Measurements from ENCODE around the gene PREX1. TPM values are rescaled to one million over a fixed set of nuclear protein-coding genes. Genes with fewer than 3 reads are reported as not detected.

Gene PREX1
- polyA plus RNA-seq, 1 donor, result 9.9 TPM

DNA sequence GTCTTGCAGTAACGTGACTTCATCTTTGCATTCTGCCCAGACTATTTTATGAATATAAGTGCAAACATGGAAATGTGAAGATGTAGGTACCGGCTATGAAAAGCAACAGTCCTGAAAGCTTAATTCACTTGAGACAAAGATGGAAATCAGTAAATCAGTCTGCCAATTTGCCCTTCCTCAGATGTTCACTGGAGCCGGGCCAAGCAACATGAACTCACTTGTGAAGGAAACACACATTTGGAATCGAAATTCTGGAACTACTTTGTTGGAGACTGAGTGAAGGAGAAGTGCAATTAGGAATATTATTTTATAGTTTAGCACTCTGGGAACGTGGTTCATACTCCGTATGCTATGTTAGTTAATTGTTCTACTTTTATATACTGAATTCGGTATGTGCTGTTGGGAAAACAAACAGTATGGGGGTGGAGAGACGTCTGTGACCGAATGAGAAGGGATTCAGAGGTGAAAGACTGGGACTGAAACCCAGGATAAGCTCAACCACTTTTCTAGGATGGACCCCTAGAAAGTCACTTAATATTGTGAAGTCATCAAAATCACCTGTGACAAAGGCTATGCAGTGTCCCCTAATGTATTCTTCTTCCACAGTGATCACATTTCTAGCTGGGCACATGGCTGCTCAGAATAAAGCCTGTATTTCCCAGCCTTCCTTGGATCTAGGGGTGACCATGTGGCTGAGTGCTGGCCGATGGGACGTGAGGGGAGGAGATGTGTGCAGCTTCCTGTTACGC, 95.5 kb downstream of the PREX1 start:
- no peaks in the 10 kb centered on the region for H3K36me3 ChIP-seq (ENCODE audit: control insufficient read depth, insufficient read depth, low read length)
- no peaks in the 10 kb centered on the region for H3K9me3 ChIP-seq (ENCODE audit: control insufficient read depth, low read depth, low read length)
- 87% methylated on average over 6 of the region's 12 CpGs for WGBS (ENCODE audit: insufficient coverage, low lambda C conversion rate)
- H3K4me3 ChIP-seq (ENCODE audit: low read length), result no peak overlapping the region
- DNase-seq, result no peak
- no peaks in the 10 kb centered on the region for H3K27me3 ChIP-seq (ENCODE audit: control insufficient read depth, insufficient read depth, low read length)
- H3K4me1 ChIP-seq (ENCODE audit: control insufficient read depth, insufficient read depth, low read length), result no peaks in the 10 kb centered on the region
- no peak overlapping the region for H3K27ac ChIP-seq (ENCODE audit: low read length)

- DNase-seq, result no peak
- no peaks in the 10 kb centered on the region for H3K36me3 ChIP-seq (ENCODE audit: control insufficient read depth, insufficient read depth, low read length)
- H3K27ac ChIP-seq (ENCODE audit: low read length), result no peak overlapping the region
- no peaks in the 10 kb centered on the region for H3K27me3 ChIP-seq (ENCODE audit: control insufficient read depth, insufficient read depth, low read length)
- no peaks in the 10 kb centered on the region for H3K9me3 ChIP-seq (ENCODE audit: control insufficient read depth, low read depth, low read length)
- H3K4me3 ChIP-seq (ENCODE audit: low read length), result no peak overlapping the region
- no CpG with 5 or more reads among the region's 4 CpGs for WGBS (ENCODE audit: insufficient coverage, low lambda C conversion rate)
- H3K4me1 ChIP-seq (ENCODE audit: control insufficient read depth, insufficient read depth, low read length), result no peaks in the 10 kb centered on the region
Measured at GRCh38 chr20:48731536-48731935, 96.3 kb downstream of the PREX1 start.

DNA sequence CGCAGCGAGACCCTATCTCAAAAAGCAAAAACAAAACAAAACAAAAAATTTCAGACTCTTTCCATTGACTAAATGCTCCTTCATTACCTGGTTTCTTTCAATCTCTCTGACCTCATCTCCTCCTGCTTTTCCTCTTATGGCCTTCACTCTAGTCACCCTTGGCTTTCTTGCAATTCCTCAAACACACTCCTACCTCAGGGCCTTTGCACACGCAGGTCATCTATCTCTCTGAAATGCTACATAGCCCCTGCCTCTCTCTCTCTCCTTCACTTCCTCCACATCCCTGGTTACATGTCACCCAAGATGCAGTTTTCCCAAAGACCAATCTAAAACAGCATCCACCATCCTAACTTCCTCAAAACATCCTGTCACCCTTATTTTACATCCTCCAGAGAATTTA, 96.8 kb downstream of the PREX1 start:
- Histone ChIP-seq H3K27ac (ENCODE audit: low read length) (no peak overlapping the region), H3K4me3 (ENCODE audit: low read length) (no peak overlapping the region), H3K9me3 (ENCODE audit: control insufficient read depth, low read depth, low read length) (no peaks in the 10 kb centered on the region), H3K4me1 (ENCODE audit: control insufficient read depth, insufficient read depth, low read length) (no peaks in the 10 kb centered on the region), H3K36me3 (ENCODE audit: control insufficient read depth, insufficient read depth, low read length) (no peaks in the 10 kb centered on the region), H3K27me3 (ENCODE audit: control insufficient read depth, insufficient read depth, low read length) (no peaks in the 10 kb centered on the region)
- no CpG with 5 or more reads among the region's 3 CpGs for WGBS (ENCODE audit: insufficient coverage, low lambda C conversion rate)
- DNase-seq, result no peak

- no peak overlapping the region for H3K27ac ChIP-seq (ENCODE audit: low read length)
- no peaks in the 10 kb centered on the region for H3K9me3 ChIP-seq (ENCODE audit: control insufficient read depth, low read depth, low read length)
- H3K4me3 ChIP-seq (ENCODE audit: low read length), result no peak overlapping the region
- H3K36me3 ChIP-seq (ENCODE audit: control insufficient read depth, insufficient read depth, low read length), result no peaks in the 10 kb centered on the region
- WGBS (ENCODE audit: insufficient coverage, low lambda C conversion rate), result no CpG with 5 or more reads among the region's 6 CpGs
- no peaks in the 10 kb centered on the region for H3K4me1 ChIP-seq (ENCODE audit: control insufficient read depth, insufficient read depth, low read length)
- no peaks in the 10 kb centered on the region for H3K27me3 ChIP-seq (ENCODE audit: control insufficient read depth, insufficient read depth, low read length)
- DNase-seq, result no peak
Measured at GRCh38 chr20:48729538-48729937, 98.3 kb downstream of the PREX1 start.

- DNase-seq, result peak in 1 of 2 donors; percentile 60
- no CpG with 5 or more reads among the region's 9 CpGs for WGBS (ENCODE audit: insufficient coverage, low lambda C conversion rate)
- Histone ChIP-seq H3K4me3 (ENCODE audit: low read length) (no peak overlapping the region), H3K27ac (ENCODE audit: low read length) (no peak overlapping the region), H3K36me3 (ENCODE audit: control insufficient read depth, insufficient read depth, low read length) (no peaks in the 10 kb centered on the region), H3K9me3 (ENCODE audit: control insufficient read depth, low read depth, low read length) (no peaks in the 10 kb centered on the region), H3K4me1 (ENCODE audit: control insufficient read depth, insufficient read depth, low read length) (no peaks in the 10 kb centered on the region), H3K27me3 (ENCODE audit: control insufficient read depth, insufficient read depth, low read length) (no peaks in the 10 kb centered on the region)
Measured at GRCh38 chr20:48728042-48728825, 99.6 kb downstream of the PREX1 start.

- Histone ChIP-seq H3K27ac (ENCODE audit: low read length) (no peak overlapping the region), H3K4me1 (ENCODE audit: control insufficient read depth, insufficient read depth, low read length) (peaks cover 4% of the 10 kb centered on the region), H3K9me3 (ENCODE audit: control insufficient read depth, low read depth, low read length) (no peaks in the 10 kb centered on the region), H3K4me3 (ENCODE audit: low read length) (no peak overlapping the region), H3K36me3 (ENCODE audit: control insufficient read depth, insufficient read depth, low read length) (no peaks in the 10 kb centered on the region), H3K27me3 (ENCODE audit: control insufficient read depth, insufficient read depth, low read length) (no peaks in the 10 kb centered on the region)
- no peak for DNase-seq
- WGBS (ENCODE audit: insufficient coverage, low lambda C conversion rate), result 89% methylated on average over 4 of the region's 6 CpGs
Measured at GRCh38 chr20:48727226-48727625, 100.6 kb downstream of the PREX1 start.

- no peaks in the 10 kb centered on the region for H3K9me3 ChIP-seq (ENCODE audit: control insufficient read depth, low read depth, low read length)
- no peaks in the 10 kb centered on the region for H3K36me3 ChIP-seq (ENCODE audit: control insufficient read depth, insufficient read depth, low read length)
- no peak overlapping the region for H3K27ac ChIP-seq (ENCODE audit: low read length)
- no peak overlapping the region for H3K4me3 ChIP-seq (ENCODE audit: low read length)
- peaks cover 4% of the 10 kb centered on the region for H3K4me1 ChIP-seq (ENCODE audit: control insufficient read depth, insufficient read depth, low read length)
- no peaks in the 10 kb centered on the region for H3K27me3 ChIP-seq (ENCODE audit: control insufficient read depth, insufficient read depth, low read length)
- no CpG with 5 or more reads among the region's 3 CpGs for WGBS (ENCODE audit: insufficient coverage, low lambda C conversion rate)
- DNase-seq, result no peak
Measured at GRCh38 chr20:48725555-48725991, 102.2 kb downstream of the PREX1 start.

DNA sequence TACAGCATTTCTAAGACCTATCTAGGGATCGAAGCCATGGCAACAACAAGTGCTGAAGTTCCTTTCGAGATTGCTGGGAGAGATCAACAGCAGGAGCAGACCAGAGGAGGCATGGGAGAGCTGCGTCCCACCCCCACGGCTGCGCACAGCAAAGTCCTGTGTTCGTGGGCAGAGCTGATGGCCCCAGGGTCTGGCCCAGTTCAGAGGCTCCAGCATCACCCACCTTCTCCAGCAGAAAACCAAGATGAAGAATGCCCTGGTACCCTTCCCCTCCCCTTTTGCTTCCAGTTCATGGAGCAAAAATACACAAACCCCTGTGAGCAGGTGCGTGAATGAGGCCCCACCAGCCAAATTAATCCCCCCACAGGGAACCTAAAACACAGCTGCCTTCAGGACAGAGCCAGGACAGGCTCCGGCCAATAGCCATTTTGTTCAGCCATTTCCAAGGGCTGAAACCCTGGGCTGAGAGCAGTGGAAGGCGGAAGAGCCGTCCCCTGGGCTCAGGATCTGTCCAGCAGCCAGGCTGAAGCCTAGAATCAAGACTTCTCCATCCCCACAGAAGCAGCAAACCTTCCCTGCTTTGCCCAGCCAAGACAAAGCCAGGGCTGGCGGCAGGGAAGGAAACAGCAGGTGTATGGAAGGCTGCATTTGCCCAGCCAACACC, 102.8 kb downstream of the PREX1 start:
- no peaks in the 10 kb centered on the region for H3K9me3 ChIP-seq (ENCODE audit: control insufficient read depth, low read depth, low read length)
- DNase-seq, result no peak
- no peaks in the 10 kb centered on the region for H3K36me3 ChIP-seq (ENCODE audit: control insufficient read depth, insufficient read depth, low read length)
- no peak overlapping the region for H3K4me3 ChIP-seq (ENCODE audit: low read length)
- WGBS (ENCODE audit: insufficient coverage, low lambda C conversion rate), result no CpG with 5 or more reads among the region's 11 CpGs
- no peaks in the 10 kb centered on the region for H3K27me3 ChIP-seq (ENCODE audit: control insufficient read depth, insufficient read depth, low read length)
- H3K4me1 ChIP-seq (ENCODE audit: control insufficient read depth, insufficient read depth, low read length), result peaks cover 4% of the 10 kb centered on the region
- no peak overlapping the region for H3K27ac ChIP-seq (ENCODE audit: low read length)

DNA sequence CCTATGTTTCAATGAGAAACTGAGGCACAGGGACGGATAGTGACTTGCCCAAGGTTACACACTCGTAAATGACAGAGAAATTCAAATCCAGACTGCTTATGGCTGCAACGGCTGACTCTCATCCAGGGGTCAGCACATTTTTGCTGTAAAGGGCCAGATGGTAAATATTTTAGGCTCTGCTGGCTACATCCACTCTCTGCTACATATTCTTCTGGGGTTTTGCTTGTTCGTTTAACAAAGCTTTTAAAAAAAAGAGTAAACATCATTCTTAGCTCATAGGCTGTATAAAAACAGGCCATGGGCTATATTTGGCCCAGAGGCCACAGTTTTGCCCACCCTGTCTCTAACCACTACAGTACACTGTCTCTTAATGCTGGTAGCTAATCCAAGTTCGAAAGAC, 103.4 kb downstream of the PREX1 start:
- no peaks in the 10 kb centered on the region for H3K36me3 ChIP-seq (ENCODE audit: control insufficient read depth, insufficient read depth, low read length)
- no peak overlapping the region for H3K4me3 ChIP-seq (ENCODE audit: low read length)
- H3K27ac ChIP-seq (ENCODE audit: low read length), result no peak overlapping the region
- no peaks in the 10 kb centered on the region for H3K27me3 ChIP-seq (ENCODE audit: control insufficient read depth, insufficient read depth, low read length)
- WGBS (ENCODE audit: insufficient coverage, low lambda C conversion rate), result 0% methylated on average over 1 of the region's 5 CpGs
- H3K9me3 ChIP-seq (ENCODE audit: control insufficient read depth, low read depth, low read length), result no peaks in the 10 kb centered on the region
- DNase-seq, result no peak
- H3K4me1 ChIP-seq (ENCODE audit: control insufficient read depth, insufficient read depth, low read length), result peaks cover 4% of the 10 kb centered on the region

Measured in large intestine (tissue), 3 donors.